ACHN (cell line): ENCODE results near the gene HOATZ.

ENCODE experiments used
- DNase-seq: peaks from one replicate; pipeline ENCODE4 v3.0.0-alpha.2; 2015
- in situ Hi-C: cut with HindIII; loops from 2 replicates; pipeline ENCODE4 v1.10.0; 2017; ENCODE audit warnings: low sequenced_read_pairs, low pct_ligation_motif_present, low pct_unique_long_range_greater_than_20kb

HOATZ gene

GRCh38 chr11:111566324-111566723 lies 51.7 kb downstream of the HOATZ start:
- DNase-seq = no peak
- in situ Hi-C loops = no loop called here

GRCh38 chr11:111569476-111569875 lies 54.9 kb downstream of the HOATZ start:
- in situ Hi-C loops = no loop called here
- no peak for DNase-seq

- DNase-seq = no peak
- in situ Hi-C loops = no loop called here
Observed at GRCh38 chr11:111570796-111571195, 56.2 kb downstream of the HOATZ start.

DNA sequence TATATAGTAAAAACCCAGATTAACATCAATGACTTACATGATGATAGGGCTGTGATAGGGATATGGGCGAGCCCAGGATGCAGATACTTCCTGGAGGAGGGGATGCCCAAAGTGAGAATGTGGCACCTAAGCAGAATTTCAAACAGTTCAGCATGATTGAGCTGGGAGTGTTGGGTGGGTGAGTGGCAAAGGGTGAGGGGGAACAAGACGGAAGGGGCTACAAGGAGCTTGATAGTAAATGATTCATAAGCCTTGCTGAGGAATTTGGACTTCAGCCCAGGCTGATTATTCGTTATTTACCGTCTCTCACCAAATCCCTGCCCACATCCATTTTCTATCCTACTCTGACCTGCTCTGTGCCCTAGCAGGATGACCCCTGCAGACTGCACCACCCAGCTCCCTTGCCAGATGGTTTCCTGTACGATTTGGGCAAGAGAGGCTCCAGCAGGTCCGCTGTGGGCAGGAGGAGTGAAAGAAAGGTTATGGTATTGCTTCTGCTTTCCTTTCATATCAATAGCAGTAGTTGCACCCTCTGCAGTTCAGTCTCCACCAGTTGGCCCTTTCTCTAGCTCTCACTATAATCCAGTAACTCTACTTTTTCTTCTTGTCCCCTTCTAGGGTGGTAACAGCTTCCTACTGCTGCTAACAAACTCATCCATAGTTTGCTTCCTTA lies 57.4 kb downstream of the HOATZ start:
- in situ Hi-C loops = no loop called here
- DNase-seq = peak; percentile 22

DNA sequence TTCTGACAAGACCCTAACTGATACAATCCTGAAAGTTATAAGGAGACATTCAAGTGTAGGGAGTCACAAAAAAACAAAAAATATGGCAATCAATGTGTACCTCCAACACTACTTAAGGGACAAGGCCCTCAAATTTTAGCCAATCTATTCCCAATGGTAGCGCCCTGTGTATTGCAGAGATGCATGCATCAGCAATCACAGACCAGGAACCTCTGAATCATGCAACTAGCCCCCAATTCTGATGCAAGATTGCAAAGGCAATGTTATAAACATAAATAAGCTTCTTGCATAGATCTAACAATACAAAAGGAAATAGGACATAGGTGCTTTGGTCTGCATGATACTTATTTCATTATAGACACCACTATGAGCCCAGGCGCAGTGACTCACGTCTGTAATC lies 58.0 kb downstream of the HOATZ start:
- in situ Hi-C loops = no loop called here
- no peak for DNase-seq

- in situ Hi-C loops = no loop called here
Observed at GRCh38 chr11:111573821-111574249, 59.3 kb downstream of the HOATZ start.

GRCh38 chr11:111574373-111575225 lies 60.0 kb downstream of the HOATZ start:
- DNase-seq = no peak
- in situ Hi-C loops = no loop called here

More at GRCh38 chr11:111573821-111574249, 59.3 kb downstream of the HOATZ start:
- no peak for DNase-seq

DNA sequence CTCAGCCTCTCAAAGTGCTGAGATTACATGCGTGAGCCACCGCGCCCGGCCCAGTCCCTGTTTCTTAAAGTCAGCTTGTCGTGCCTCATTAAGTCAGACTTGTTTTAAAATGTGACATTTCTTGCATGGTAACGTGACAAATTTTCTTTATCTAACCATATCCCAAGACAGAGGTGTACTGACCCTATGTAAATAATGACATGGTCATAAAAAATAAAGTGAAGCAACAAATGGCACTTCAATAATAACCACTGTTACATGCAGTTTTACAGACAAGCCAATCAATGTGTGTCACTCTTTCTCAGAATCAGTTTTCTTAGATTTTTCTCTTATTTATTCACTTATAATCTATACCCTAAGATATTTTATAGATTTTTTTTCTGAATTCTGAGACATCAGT lies 61.2 kb downstream of the HOATZ start:
- in situ Hi-C loops = no loop called here
- no peak for DNase-seq

DNA sequence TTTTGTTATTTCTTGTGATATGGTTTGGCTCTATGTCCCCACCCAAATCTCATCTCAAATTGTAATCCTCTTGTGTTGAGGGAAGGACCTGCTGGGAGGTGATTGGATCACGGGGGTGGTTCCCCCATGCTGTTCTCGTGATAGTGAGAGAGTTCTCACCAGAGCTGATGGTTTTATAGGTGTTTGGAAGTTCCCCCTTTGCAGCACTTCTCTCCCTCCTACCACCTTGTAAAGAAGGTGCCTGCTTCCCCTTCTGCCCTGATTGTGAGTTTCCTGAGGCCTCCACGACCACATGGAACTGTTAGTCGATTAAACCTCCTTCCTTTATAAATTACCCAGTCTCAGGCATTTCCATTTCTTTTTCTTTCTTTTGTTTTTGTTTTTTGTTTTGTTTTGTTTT lies 63.2 kb downstream of the HOATZ start:
- DNase-seq = no peak
- in situ Hi-C loops = no loop called here

GRCh38 chr11:111581341-111581740 lies 66.8 kb downstream of the HOATZ start:
- DNase-seq = no peak
- in situ Hi-C loops = no loop called here

DNA sequence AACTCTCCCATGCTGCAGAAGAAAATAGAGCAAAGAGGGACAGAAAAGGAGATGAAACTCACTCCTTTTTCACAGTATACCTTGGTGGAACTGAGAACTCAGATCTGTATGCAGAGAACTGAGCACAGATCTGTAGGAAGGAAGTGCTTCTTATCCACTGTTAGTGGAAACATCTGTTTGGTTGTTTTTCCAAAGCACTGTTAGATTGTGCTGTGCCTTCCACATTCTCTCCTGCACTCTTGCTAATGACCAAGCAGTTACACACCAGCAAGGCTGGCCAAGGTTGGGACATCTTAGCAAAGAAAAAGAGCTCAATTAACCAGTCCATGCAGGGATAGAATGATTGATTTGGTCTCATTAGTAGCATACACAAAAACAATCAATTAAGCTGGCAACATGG lies 67.6 kb downstream of the HOATZ start:
- DNase-seq = no peak
- in situ Hi-C loops = no loop called here

DNA sequence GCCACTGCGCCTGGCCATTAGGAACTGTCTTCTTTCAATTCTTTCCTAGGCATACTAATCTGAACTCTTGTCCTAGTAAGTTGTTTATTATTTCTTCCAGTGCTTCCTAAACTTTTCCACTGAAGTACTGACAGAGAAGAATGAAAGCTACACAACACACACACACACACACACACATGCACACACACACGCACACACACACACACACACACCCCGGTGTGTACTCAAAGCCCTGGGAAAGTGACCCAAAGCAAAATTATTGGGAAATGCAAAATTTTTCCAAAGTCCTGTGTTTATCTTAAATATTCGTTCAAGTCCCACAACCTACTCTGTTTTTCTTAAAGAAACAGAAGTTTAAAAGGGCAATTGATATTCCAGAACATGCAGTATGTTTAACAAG lies 68.3 kb downstream of the HOATZ start:
- in situ Hi-C loops = no loop called here
- no peak for DNase-seq

DNA sequence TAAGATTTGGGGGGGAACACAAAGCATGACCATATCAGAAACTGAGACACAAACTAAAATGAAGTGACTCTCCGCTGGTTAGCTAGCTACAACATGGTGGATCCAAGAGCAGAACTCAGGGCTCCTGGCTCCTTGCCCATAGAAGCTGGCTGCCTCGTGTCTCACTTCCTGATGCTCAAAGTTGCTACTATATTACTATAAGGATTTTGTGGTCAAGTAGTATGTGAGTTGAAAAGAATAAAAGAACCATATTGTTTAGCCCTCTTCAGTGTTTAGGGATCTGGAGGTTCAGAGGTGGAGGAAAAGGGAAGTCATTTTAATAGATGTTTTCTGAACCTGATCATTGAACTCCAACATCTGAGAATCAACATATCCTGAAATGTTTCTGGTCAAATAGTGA lies 70.8 kb downstream of the HOATZ start:
- DNase-seq = no peak
- in situ Hi-C loops = no loop called here

DNA sequence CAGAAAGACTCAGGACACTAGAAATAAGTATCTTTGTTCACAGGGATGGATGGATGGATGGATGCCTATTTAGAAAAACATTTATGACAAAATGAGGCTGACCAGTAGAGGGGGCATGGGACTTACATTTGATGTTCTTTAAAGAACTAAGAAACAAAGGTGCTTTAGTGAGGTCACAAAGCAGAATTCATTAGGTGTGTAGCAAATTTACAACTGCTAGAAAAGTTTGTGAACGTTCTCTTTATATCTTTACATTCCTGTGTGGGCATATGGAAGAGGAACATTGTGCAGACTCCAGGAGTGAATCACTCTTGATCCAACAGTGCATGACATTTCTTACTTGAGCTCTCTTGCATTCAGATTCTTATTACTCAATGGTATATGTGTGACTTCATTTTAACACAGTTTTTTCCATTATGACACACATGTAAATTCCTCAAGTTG lies 71.8 kb downstream of the HOATZ start:
- in situ Hi-C loops = no loop called here
- DNase-seq = peak; percentile 47
